ENCODE data around the gene IRF9.

The IRF9 gene

GRCh38 chr14:24177041-24177825 lies 16.2 kb downstream of the IRF9 start:
- DNase-seq (ENCODE audit: low read depth in 3 of 3) = no peak

GRCh38 chr14:24177891-24178290 lies 16.8 kb downstream of the IRF9 start:
- DNase-seq (ENCODE audit: low read depth in 3 of 3) = no peak

GRCh38 chr14:24178399-24179178 lies 17.5 kb downstream of the IRF9 start:
- no peak for DNase-seq (ENCODE audit: low read depth in 3 of 3)

- no peak for DNase-seq (ENCODE audit: low read depth in 3 of 3)
Measured at GRCh38 chr14:24179294-24179960, 18.4 kb downstream of the IRF9 start.

- DNase-seq (ENCODE audit: low read depth in 3 of 3) = no peak
Measured at GRCh38 chr14:24179961-24180796, 19.1 kb downstream of the IRF9 start.

- no peak for DNase-seq (ENCODE audit: low read depth in 3 of 3)
Measured at GRCh38 chr14:24181371-24182077, 20.5 kb downstream of the IRF9 start.

GRCh38 chr14:24182110-24182882 lies 21.2 kb downstream of the IRF9 start:
- no peak for DNase-seq (ENCODE audit: low read depth in 3 of 3)

- no peak for DNase-seq (ENCODE audit: low read depth in 3 of 3)
Measured at GRCh38 chr14:24183014-24183481, 22.0 kb downstream of the IRF9 start.

GRCh38 chr14:24184104-24184970 lies 23.3 kb downstream of the IRF9 start:
- no peak for DNase-seq (ENCODE audit: low read depth in 3 of 3)

- no peak for DNase-seq (ENCODE audit: low read depth in 3 of 3)
Measured at GRCh38 chr14:24185026-24185425, 24.0 kb downstream of the IRF9 start.

- DNase-seq (ENCODE audit: low read depth in 3 of 3) = no peak
Measured at GRCh38 chr14:24185741-24186140, 24.7 kb downstream of the IRF9 start.

- no peak for DNase-seq (ENCODE audit: low read depth in 3 of 3)
Measured at GRCh38 chr14:24186831-24187538, 25.9 kb downstream of the IRF9 start.

- DNase-seq (ENCODE audit: low read depth in 3 of 3) = no peak
Measured at GRCh38 chr14:24187539-24187915, 26.5 kb downstream of the IRF9 start.

GRCh38 chr14:24188251-24189058 lies 27.4 kb downstream of the IRF9 start, which contains the start of gene IPO4:
Gene IPO4, minus strand, starts transcription at chr14:24188816. Its CDS starts 29 bp downstream, at chr14:24188787.
- DNase-seq (ENCODE audit: low read depth in 3 of 3) = peak; percentile 90 to 95 (median 94)

GRCh38 chr14:24189059-24189375 lies 28.0 kb downstream of the IRF9 start:
- DNase-seq (ENCODE audit: low read depth in 3 of 3) = no peak

GRCh38 chr14:24189460-24189859 lies 28.4 kb downstream of the IRF9 start:
- DNase-seq (ENCODE audit: low read depth in 3 of 3) = no peak

- DNase-seq (ENCODE audit: low read depth in 3 of 3) = no peak
Measured at GRCh38 chr14:24190416-24190815, 29.4 kb downstream of the IRF9 start.

- no peak for DNase-seq (ENCODE audit: low read depth in 3 of 3)
Measured at GRCh38 chr14:24192933-24193332, 31.9 kb downstream of the IRF9 start.

All from stimulated activated CD4-positive, alpha-beta T cell treated with anti-CD3 and anti-CD28 coated beads, TNF-alpha, amount 100 ng/mL, for 24 hours (primary cell).